ENCODE results near the gene FYB1.

FYB1 gene

GRCh38 chr5:39219437-39219836 is at the start of gene FYB1:
FYB1 (minus strand) TSS chr5:39219563; CDS start chr5:39202960, 16,603 bp downstream.
- H3K9me2 ChIP-seq (replicated peaks; ENCODE audit: low read depth, low read length): no peaks in the 10 kb centered on the region
- H3K9ac ChIP-seq (ENCODE audit: low read depth, low read length, poor library complexity, severe bottlenecking): no peak within 1 kb of the TSS
- H4K20me1 ChIP-seq (ENCODE audit: insufficient read depth, low read length, poor library complexity, severe bottlenecking): no peaks in the 10 kb centered on the region
- H3K79me2 ChIP-seq (ENCODE audit: insufficient read depth, low read length): no peaks in the 10 kb centered on the region
- H3K36me3 ChIP-seq (ENCODE audit: insufficient read depth, low read length): no peaks in the 10 kb centered on the region
- H3K27me3 ChIP-seq (ENCODE audit: insufficient read depth, low read length, poor library complexity, severe bottlenecking): no peaks in the 10 kb centered on the region
- H3F3A ChIP-seq (ENCODE audit: low read depth): no peaks in the 10 kb centered on the region
- no peak within 1 kb of the TSS for H3K4me3 ChIP-seq (ENCODE audit: low read length, poor library complexity, severe bottlenecking)
- H2AFZ ChIP-seq (ENCODE audit: low read length): no peak within 1 kb of the TSS
- no peaks in the 10 kb centered on the region for H3K9me3 ChIP-seq (ENCODE audit: insufficient read depth, low read depth, low read length)
- peaks cover 9% of the 10 kb centered on the region for H3K4me1 ChIP-seq (ENCODE audit: insufficient read depth, low read length, poor library complexity, severe bottlenecking)
- TF ChIP-seq CTCF (conservative IDR thresholded peaks at IDR 0.05; ENCODE audit: low read length) (no peak), EZH2phosphoT487 (IDR thresholded peaks at IDR 0.05; ENCODE audit: borderline replicate concordance) (no peak)
- no peak within 1 kb of the TSS for H3K4me2 ChIP-seq (ENCODE audit: low read depth, low read length, poor library complexity, severe bottlenecking)

- H3K9me3 ChIP-seq (ENCODE audit: insufficient read depth, low read depth, low read length): no peaks in the 10 kb centered on the region
- no peaks in the 10 kb centered on the region for H4K20me1 ChIP-seq (ENCODE audit: insufficient read depth, low read length, poor library complexity, severe bottlenecking)
- H2AFZ ChIP-seq (ENCODE audit: low read length): no peak overlapping the region
- no peak overlapping the region for H3K9ac ChIP-seq (ENCODE audit: low read depth, low read length, poor library complexity, severe bottlenecking)
- no peaks in the 10 kb centered on the region for H3F3A ChIP-seq (ENCODE audit: low read depth)
- H3K4me3 ChIP-seq (ENCODE audit: low read length, poor library complexity, severe bottlenecking): no peak overlapping the region
- H3K4me1 ChIP-seq (ENCODE audit: insufficient read depth, low read length, poor library complexity, severe bottlenecking): peaks cover 15% of the 10 kb centered on the region
- H3K36me3 ChIP-seq (ENCODE audit: insufficient read depth, low read length): no peaks in the 10 kb centered on the region
- no peaks in the 10 kb centered on the region for H3K79me2 ChIP-seq (ENCODE audit: insufficient read depth, low read length)
- H3K9me2 ChIP-seq (replicated peaks; ENCODE audit: low read depth, low read length): no peaks in the 10 kb centered on the region
- H3K4me2 ChIP-seq (ENCODE audit: low read depth, low read length, poor library complexity, severe bottlenecking): no peak overlapping the region
- TF ChIP-seq CTCF (conservative IDR thresholded peaks at IDR 0.05; ENCODE audit: low read length) (no peak), EZH2phosphoT487 (IDR thresholded peaks at IDR 0.05; ENCODE audit: borderline replicate concordance) (no peak)
- no peaks in the 10 kb centered on the region for H3K27me3 ChIP-seq (ENCODE audit: insufficient read depth, low read length, poor library complexity, severe bottlenecking)
Observed at GRCh38 chr5:39267186-39267585, 47.8 kb upstream of the FYB1 start.

DNA sequence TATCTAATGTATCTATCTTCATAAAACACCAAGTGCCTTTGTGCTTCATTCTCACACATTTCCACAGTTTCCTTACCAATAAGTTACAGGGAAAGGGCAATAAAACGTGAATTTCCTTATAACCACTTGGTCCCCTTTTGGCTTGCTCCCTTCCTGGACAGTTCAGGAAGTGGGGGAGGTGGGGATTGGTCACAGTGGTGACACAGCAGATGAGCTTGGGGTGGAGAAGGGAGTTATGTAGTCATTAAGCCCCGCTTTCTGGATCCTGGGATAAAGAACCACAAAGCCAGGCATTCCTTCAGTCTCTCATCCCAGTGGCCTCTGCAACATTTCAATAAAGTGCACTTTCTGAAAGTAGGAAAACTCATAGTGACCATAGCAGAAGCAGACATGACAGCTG is 47.1 kb upstream of the FYB1 start:
- no peaks in the 10 kb centered on the region for H3K9me3 ChIP-seq (ENCODE audit: insufficient read depth, low read depth, low read length)
- no peaks in the 10 kb centered on the region for H3K36me3 ChIP-seq (ENCODE audit: insufficient read depth, low read length)
- H3K9me2 ChIP-seq (replicated peaks; ENCODE audit: low read depth, low read length): no peaks in the 10 kb centered on the region
- no peak for TF ChIP-seq EZH2phosphoT487 (IDR thresholded peaks at IDR 0.05; ENCODE audit: borderline replicate concordance)
- TF ChIP-seq CTCF (conservative IDR thresholded peaks at IDR 0.05; ENCODE audit: low read length): no peak
- no peaks in the 10 kb centered on the region for H3K27me3 ChIP-seq (ENCODE audit: insufficient read depth, low read length, poor library complexity, severe bottlenecking)
- no peaks in the 10 kb centered on the region for H3F3A ChIP-seq (ENCODE audit: low read depth)
- peaks cover 15% of the 10 kb centered on the region for H3K4me1 ChIP-seq (ENCODE audit: insufficient read depth, low read length, poor library complexity, severe bottlenecking)
- no peak overlapping the region for H2AFZ ChIP-seq (ENCODE audit: low read length)
- H4K20me1 ChIP-seq (ENCODE audit: insufficient read depth, low read length, poor library complexity, severe bottlenecking): no peaks in the 10 kb centered on the region
- peak overlapping the region; percentile 22 for H3K4me2 ChIP-seq (ENCODE audit: low read depth, low read length, poor library complexity, severe bottlenecking)
- H3K9ac ChIP-seq (ENCODE audit: low read depth, low read length, poor library complexity, severe bottlenecking): no peak overlapping the region
- H3K79me2 ChIP-seq (ENCODE audit: insufficient read depth, low read length): no peaks in the 10 kb centered on the region
- H3K4me3 ChIP-seq (ENCODE audit: low read length, poor library complexity, severe bottlenecking): no peak overlapping the region

Measured in Loucy (cell line).